Heart right ventricle (tissue), 16 donors: Measurements from ENCODE around the gene INTS1. TPM values are rescaled to one million over a fixed set of nuclear protein-coding genes. Genes with fewer than 3 reads are reported as not detected.

ENCODE experiments used
- ATAC-seq, 8 donors: fragments of 200-7000 bp; cut with Tn5 transposase; one replicate each; pipeline ENCODE4 v1.9.1; 2020; ENCODE audit warnings: mild to moderate bottlenecking in 8 of 8, moderate library complexity in 8 of 8, moderate number of reproducible peaks in 1 of 8
- DNase-seq, 2 donors: peaks; one replicate each; pipeline ENCODE4 v3.0.0-alpha.2; 2020
- H3K27ac ChIP-seq, 10 donors: fragments of 200-600 bp; sonication (generic) in 2 of 10; one replicate each; pipeline versions ENCODE4 v1.5.0 to v1.8.0; 2020 to 2022; ENCODE audit warnings: mild to moderate bottlenecking in 3 of 10
- H3K27me3 ChIP-seq, 7 donors: fragments of 200-600 bp; one replicate each; pipeline ENCODE4 v1.8.0; 2021 to 2022; ENCODE audit warnings: mild to moderate bottlenecking in 2 of 7
- H3K36me3 ChIP-seq, 9 donors: fragments of 200-600 bp; sonication (generic) in 1 of 9; one replicate each; pipeline versions ENCODE4 v1.5.0 to v1.8.0; 2020 to 2022; ENCODE audit warnings: mild to moderate bottlenecking in 2 of 9
- H3K4me1 ChIP-seq, 9 donors: fragments of 200-600 bp; sonication (generic) in 1 of 9; one replicate each; pipeline versions ENCODE4 v1.5.0 to v1.8.0; 2020 to 2022; ENCODE audit warnings: mild to moderate bottlenecking in 4 of 9
- H3K4me3 ChIP-seq, 10 donors: fragments of 200-600 bp; sonication (generic) in 2 of 10; one replicate each; pipeline versions ENCODE4 v1.5.0 to v1.8.0; 2020 to 2022; ENCODE audit warnings: mild to moderate bottlenecking in 7 of 10, moderate library complexity in 2 of 10
- H3K9me3 ChIP-seq, 11 donors: fragments of 200-600 bp in 10 of 11; sonication (generic) in 2 of 11; one replicate each; pipeline versions ENCODE4 v1.5.0 to v1.8.0; 2013 to 2022; ENCODE audit warnings: mild to moderate bottlenecking in 2 of 11, control low read depth in 1 of 11, moderate library complexity in 1 of 11
- CTCF ChIP-seq, 9 donors: fragments of 200-600 bp; sonication (generic) in 2 of 9; IDR thresholded peaks; one replicate each; pipeline versions ENCODE4 v1.5.0 to v1.8.0; 2021 to 2022; ENCODE audit warnings: antibody characterized with exemption in 9 of 9, mild to moderate bottlenecking in 5 of 9, moderate library complexity in 1 of 9
- WGBS, 2 donors: extraction: QIAGEN DNeasy Blood & Tissue Kit; methylation state at CpG; one replicate each; pipeline ENCODE4 v1.1.7; 2013; ENCODE audit warnings: inconsistent platforms in 1 of 2; 5-methylcytosine and 5-hydroxymethylcytosine counted together
- intact Hi-C, 10 donors: fragments of 100-400 bp; cut with DNase I; formaldehyde crosslinking; loops; one replicate each; pipeline versions ENCODE4 v1.11.1 to v1.14.2; 2022
- polyA plus RNA-seq, 2 donors: library from polyadenylated mRNA; stranded (reverse); fragments of 200-250 nt; gene quantifications; one replicate each; pipeline ENCODE4 v1.2.3, GENCODE V29; 2013
- total RNA-seq, 10 donors: library from RNA; stranded (reverse); fragmentation: NEBNext Ultra II Directional in 3 of 10; extraction: Animal tissue kit (Norgen Biotek cat#: 25700) in 3 of 10; gene quantifications; one replicate each; pipeline versions ENCODE4 v1.2.1 to v1.2.4, GENCODE V29; 2021 to 2023
- donor health status: Arrhythmogenic right ventricular cardiomyopathy.
- donor health status: ischemic (EF 13 %, LVEDD 7.1; RV severe dilation, severe dysfunction).
- donor health status: healthy with polysubstance abuse.
- donor health status: DM: no; HTN: yes; CAD: no.
- donor health status: DM: no; HTN: no; CAD: no.
- donor health status: ischemic (EF 25% LVEDD 6.9; RV normal size, moderate dysfunction).
- donor health status: ischemic (EF 25% LVEDD 5.7; RV mildly dilated, moderate dysfunction).
- donor health status: healthy.
- donor health status: DM: yes; HTN: yes; CAD: no.
- donor health status: Ischemic cardiomyopathy.
- donor health status: ischemic (EF 35%, LVEDD 5.7; RV mildly dilated, moderate dysfunction).
- donor health status: nonischemic (EF 11% LVEDD 7.7; RV severe dilation, severe dysfunction).
- donor health status: DM: yes; HTN: yes; CAD: no.
- donor health status: PGD.
- donor health status: ischemic (EF 29% LVEDD 5.4; RV normal size, mild dysfunction).
- donor health status: nonischemic (EF 23%, LVEDD 6.1; RV moderate dilation, normal function).

The INTS1 gene
- total and polyA plus RNA-seq, 12 donors = 41.5 to 59.4 (median 45.4) TPM

DNA sequence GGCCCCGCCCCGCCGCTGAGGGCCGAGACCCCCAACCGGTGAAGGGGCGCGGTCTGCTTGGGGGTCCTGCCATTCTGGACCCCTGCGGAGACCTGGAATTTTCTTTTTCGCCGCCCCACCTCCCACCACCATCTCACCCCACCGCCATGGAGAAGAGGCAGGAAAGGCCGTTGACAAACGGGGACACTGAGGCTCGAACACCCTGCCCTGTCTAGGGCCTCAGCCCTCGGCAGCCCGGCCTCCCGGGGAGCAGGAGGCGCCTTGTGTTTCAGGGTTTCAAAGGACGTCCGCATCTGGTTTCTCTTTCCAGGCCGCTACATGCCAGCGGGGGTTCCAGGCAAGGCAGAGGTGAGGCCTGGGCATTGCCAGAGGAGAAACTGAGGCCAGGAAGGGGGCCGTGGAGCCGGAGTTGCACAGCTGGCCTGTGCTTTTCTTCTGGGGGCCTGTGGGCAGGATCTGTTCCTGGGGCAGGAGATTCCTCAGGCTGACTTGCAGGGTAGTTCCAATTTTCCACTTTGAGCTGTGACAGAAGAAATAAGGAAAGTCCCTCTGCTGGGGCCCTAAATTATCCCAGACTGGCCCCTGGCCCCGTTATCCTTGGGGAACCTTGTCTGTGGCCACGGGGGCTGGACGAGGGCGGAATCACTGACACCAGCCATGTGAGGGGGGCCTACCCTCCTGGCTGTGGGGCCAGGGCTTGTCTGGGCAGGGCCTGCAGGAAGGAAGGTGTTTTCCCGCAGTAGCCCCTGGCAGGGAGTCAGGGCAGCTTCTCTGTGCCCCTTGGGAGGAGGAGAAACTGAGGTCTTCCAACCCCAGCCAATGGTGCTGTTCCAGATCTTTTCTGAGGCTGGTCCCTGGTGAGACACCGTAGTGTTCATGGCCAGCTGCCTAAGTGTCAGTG lies 44.0 kb downstream of the INTS1 start:
- intact Hi-C loops = no loop called here
- H3K4me1 ChIP-seq = peaks cover 28 to 72% (median 61%) of the 10 kb centered on the region in 9 donors

GRCh38 chr7:1459512-1459892 lies 44.7 kb downstream of the INTS1 start:
- 0 to 1% methylated on average over 29 to 35 of the region's 35 CpGs for WGBS, 2 donors

More for the DNA sequence above, 44.0 kb downstream of the INTS1 start:
- no peaks in the 10 kb centered on the region for H3K36me3 ChIP-seq
- DNase-seq = peak; percentile 37 to 40
- H3K4me3 ChIP-seq = peak overlapping the region; percentile 27 to 95 (median 64)
- peak in 3 of 8 donors; percentile 0 to 1 (median 0) for ATAC-seq
- WGBS, 2 donors = 9 to 17% methylated on average over 26 to 30 of the region's 30 CpGs
- H3K9me3 ChIP-seq = no peaks in the 10 kb centered on the region
- H3K27ac ChIP-seq = peak overlapping the region; percentile 53 to 91 (median 72)
- H3K27me3 ChIP-seq = no peaks in the 10 kb centered on the region
- no peak for TF ChIP-seq CTCF (IDR thresholded peaks at IDR 0.05)

GRCh38 chr7:1458683-1459511 lies 45.3 kb downstream of the INTS1 start, which contains the start of gene MICALL2:
TSS of gene MICALL2 (minus strand) at chr7:1459470. CDS start at chr7:1459326, 144 bp downstream.
- Histone ChIP-seq H3K9me3 (no peaks in the 10 kb centered on the region), H3K36me3 (no peaks in the 10 kb centered on the region), H3K4me3 (peak within 1 kb of the TSS; percentile 68 to 95 (median 82)), H3K4me1 (peaks cover 28 to 83% (median 73%) of the 10 kb centered on the region in 9 donors), H3K27me3 (no peaks in the 10 kb centered on the region), H3K27ac (peak within 1 kb of the TSS; percentile 53 to 92 (median 86))
- intact Hi-C loops = no loop called here
- peak in 6 of 8 donors; percentile 0 to 58 (median 22) for ATAC-seq
- peak; percentile 74 to 83 for DNase-seq
- 1 to 3% methylated on average over 46 to 69 of the region's 69 CpGs for WGBS, 2 donors
- TF ChIP-seq CTCF (IDR thresholded peaks at IDR 0.05) = no peak

More at GRCh38 chr7:1459512-1459892, 44.7 kb downstream of the INTS1 start:
- Histone ChIP-seq H3K9me3 (no peaks in the 10 kb centered on the region), H3K27ac (peak overlapping the region in 9 of 10 donors; percentile 79 to 92 (median 86)), H3K4me1 (peaks cover 28 to 79% (median 68%) of the 10 kb centered on the region in 9 donors), H3K4me3 (peak overlapping the region; percentile 68 to 95 (median 82)), H3K27me3 (no peaks in the 10 kb centered on the region), H3K36me3 (no peaks in the 10 kb centered on the region)
- intact Hi-C loops = no loop called here
- DNase-seq (peak; percentile 99 to 100), ATAC-seq (peak; percentile 93 to 96 (median 94))
- no peak for TF ChIP-seq CTCF (IDR thresholded peaks at IDR 0.05)
